Measurements from ENCODE around the gene PEX1. TPM values are rescaled to one million over a fixed set of nuclear protein-coding genes. Genes with fewer than 3 reads are reported as not detected.

Gene PEX1
- total and polyA plus RNA-seq, 2 donors from 2014 or later = 16.9 to 19.6 TPM

Other genes with a start within 250 kb of the PEX1 start
- gene GATAD1, start 81.0 kb downstream of the PEX1 start, total RNA-seq = 35.8 TPM
- 17.5 TPM for gene GATAD1, start 81.0 kb downstream of the PEX1 start, polyA plus RNA-seq (ENCODE audit: insufficient read depth, low read depth, low replicate concordance)
- not detected for gene ERVW-1, start 50.6 kb downstream of the PEX1 start, total RNA-seq
- not detected for gene ERVW-1, start 50.6 kb downstream of the PEX1 start, polyA plus RNA-seq (ENCODE audit: insufficient read depth, low read depth, low replicate concordance)
- gene RBM48, start 275 bp upstream of the PEX1 start, total RNA-seq = 14.4 TPM
- gene RBM48, start 275 bp upstream of the PEX1 start, polyA plus RNA-seq (ENCODE audit: insufficient read depth, low read depth, low replicate concordance) = 7.4 TPM
- gene FAM133B, start 61.9 kb upstream of the PEX1 start, total RNA-seq = 23.5 TPM
- gene FAM133B, start 61.9 kb upstream of the PEX1 start, polyA plus RNA-seq (ENCODE audit: insufficient read depth, low read depth, low replicate concordance) = 13.3 TPM

All from kidney (tissue), 2 donors.